GM18520 (cell line): ENCODE measurements around the gene GRIP1.
"Not testable (repeated sequence)": the region's sequence is repeated elsewhere in the genome, so short reads cannot be mapped to it uniquely, and the experiment has no call there.

Source experiments
- ATAC-seq: cut with Tn5 transposase; IDR thresholded peaks from one replicate; pipeline ENCODE4 v1.9.1; 2021; ENCODE audit not compliant: unreplicated experiment

The GRIP1 gene

DNA sequence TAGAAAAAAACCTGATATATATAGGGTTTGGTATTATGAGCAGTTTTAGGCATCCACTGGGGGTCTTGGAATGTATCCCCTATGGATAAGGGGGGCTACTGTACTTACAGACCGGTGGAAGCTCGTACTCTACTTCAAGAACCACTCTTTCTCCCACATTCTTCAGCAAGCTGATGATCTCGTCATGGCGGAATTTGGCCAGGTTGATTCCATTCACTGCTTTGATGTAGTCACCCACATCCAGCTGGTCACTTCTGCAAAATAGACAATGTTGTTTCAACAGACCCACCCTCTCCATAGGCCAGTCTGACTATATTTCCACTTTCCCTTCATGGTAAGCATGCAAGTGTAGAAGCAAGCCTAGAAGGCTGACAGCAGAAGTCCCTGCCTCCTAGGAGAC lies 139.9 kb downstream of the GRIP1 start:
- ATAC-seq, result no peak

DNA sequence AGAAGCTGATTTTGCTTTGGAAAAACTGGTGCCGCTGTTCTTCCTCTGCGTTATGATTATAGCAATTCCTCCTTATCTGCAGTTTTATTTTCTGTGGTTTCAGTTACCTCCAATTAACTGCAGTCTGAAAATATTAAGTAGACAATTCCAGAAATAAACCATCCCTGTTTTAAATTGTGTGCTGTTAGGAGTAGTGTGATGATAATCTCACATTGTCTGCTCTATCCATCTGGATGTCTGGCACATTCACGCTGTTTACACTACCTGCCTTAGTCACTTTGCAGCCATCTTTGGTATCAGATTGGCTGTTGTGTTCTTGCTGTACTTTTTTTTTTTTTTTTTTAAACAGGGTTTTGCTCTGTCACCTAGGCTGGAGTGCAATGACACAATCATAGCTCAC lies 141.0 kb downstream of the GRIP1 start:
- ATAC-seq, result no peak

DNA sequence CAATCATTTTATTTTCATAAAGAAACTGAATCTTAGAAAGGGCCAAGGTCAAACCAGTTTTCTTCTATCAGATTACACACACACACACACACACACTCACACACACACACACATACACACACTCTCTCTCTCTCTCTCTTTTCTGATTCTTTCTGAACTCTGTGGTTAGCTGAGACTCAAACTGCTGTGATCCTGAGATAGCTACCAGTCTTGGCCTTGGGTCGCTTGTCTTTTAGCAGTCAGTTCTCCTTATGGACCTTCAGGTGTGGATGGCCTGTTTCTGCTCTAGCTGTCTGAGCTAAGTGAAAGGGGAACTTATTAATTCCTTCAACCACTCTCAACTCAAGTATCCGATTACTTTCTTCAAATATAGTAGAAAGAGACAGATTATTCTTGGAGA lies 145.1 kb downstream of the GRIP1 start:
- no peak for ATAC-seq

DNA sequence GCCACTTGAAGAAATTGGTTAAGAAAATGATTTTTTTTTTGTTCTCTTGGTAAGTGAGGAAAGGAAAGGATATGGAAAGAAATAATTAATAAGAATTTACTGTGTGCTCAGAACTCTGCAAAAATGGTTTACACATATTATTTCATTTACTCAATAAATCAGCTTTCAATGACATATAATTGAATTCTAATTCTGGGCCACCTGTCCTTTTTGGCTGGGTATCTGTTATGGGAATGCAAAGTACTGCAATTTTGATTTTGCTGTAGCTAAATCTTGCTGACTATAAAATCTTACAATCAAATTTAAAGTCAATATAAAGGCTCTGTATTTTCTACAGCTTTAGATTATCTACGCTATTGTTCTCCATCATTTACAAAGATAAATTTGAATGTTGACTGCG lies 147.1 kb downstream of the GRIP1 start:
- no peak for ATAC-seq

DNA sequence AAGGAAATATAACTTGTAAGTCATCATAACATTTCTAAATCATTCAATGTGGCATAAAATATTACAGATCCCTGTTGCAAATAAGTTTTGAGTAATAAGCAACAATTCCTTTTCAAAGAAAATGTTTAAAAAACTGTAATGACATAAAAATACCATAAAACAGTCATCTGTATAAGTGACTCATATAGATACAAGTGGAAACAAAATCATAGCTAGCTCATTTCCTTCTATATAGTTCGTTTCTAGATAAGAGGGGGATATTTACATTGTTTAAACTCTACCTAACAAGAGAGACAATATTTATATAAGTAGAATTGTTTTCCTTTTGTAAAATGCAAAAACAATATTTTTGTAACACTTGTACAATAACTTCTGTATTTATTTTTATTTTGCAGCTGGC lies 148.9 kb downstream of the GRIP1 start:
- ATAC-seq, result no peak

DNA sequence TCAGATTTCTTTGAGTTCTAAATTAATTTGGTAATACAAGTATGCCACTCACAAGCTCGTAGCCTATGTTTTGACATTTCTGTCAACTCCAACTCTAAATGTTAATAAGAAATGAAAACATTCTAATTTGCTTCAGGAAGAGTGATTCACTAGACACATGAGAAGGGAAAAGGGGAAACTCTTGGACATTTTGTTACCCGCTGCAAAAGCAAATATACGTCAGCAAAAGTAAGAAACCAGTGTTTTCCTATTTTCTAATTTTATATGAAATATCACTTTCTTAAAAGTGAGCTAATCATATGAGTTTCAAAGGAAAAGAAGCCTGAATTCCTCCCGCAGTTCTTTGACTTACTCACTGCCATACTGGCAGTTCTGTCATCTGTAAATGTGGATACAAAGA lies 162.3 kb downstream of the GRIP1 start:
- no peak for ATAC-seq

DNA sequence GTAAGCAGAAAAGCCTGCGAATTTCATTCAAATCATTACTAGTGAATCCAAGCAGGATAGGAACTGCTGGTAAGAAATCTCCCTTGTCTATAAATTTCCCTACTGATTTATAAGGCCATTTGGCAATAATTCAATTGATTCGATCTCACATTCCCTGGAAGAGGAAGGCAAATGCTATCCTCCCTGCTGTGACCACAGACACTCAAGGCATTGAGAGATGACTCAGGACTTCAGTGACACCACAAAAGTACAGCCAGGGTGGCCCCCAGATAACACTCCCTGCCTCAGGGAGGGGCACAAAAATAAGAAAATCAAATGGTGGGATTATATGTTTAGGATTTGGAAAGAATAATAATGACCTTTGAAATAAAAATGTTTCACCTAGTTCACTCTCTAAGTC lies 162.7 kb downstream of the GRIP1 start:
- ATAC-seq, result no peak

DNA sequence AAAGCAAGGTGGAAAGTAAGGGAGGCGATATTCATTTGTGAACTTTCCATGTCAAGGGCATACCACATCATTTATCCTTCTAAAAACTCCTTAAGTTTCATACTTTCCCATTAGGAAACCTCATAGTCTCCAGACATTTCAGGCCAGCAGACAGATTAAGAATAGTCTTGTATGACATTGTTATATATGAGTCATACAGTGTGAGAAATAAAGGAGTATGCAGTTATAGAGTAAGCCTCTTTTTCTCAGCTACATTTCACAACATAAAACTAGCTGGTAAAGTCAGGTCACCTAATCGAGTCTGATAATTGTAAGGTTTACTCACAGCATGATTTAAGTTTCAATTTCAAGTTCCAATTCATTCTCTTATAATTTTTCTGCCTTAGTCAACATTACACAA lies 164.3 kb downstream of the GRIP1 start:
- ATAC-seq, result no peak

DNA sequence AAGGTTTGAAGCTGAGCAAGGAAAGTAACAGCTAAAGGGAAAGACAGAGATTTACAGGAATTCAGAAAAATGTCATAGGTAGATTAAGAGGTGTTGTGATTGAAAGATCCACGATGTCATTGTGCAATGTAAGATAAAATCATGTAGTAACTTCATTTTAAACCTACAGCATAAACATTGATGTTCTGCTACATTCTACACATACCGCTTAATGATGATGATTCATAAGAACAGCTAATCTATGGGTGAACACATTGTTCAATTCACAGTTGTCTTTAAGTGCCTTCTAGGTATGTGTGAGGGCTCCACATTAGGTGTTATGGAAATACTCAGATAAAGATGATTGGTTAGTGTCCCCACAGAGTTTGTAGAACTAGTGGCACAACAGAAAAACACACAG lies 170.9 kb downstream of the GRIP1 start:
- ATAC-seq, result no peak

DNA sequence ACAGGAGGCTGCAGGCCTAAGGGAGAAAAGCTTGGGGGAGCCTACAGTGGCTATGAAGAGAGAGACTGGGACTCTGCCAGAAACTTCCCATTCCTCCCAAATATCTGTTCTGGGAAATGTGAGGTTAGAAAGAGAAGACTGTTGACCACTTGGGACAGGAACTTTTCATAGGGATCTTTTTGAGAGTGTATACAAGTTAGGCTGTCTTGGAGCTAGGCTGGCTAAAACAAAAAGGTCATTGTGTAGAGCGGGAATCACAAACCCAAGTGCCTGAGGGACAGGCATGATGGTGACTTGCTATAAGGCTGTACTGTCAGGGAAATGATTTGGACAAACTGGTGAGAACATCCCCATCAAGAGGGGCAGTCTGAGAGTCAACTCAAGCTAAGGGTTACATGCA lies 175.1 kb downstream of the GRIP1 start:
- ATAC-seq, result no peak

DNA sequence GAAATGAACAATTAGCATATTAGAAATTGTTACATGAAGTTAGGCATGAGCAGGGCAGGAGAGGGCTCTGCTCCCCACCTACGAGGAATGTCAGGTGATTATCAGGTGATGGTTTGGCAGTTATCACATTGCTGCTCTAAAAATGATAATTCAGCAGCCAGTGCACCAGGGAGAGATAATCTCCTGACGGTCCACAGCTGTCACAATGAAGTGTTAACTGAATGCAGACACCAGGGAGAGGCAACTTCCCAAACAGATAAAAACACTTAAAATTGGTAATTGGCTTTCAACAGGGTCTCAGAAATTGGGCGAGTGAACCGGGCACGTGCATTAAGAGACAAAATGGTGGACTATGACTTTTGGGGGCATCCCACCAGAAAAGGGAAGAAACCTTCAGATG lies 176.0 kb downstream of the GRIP1 start:
- ATAC-seq, result no peak

DNA sequence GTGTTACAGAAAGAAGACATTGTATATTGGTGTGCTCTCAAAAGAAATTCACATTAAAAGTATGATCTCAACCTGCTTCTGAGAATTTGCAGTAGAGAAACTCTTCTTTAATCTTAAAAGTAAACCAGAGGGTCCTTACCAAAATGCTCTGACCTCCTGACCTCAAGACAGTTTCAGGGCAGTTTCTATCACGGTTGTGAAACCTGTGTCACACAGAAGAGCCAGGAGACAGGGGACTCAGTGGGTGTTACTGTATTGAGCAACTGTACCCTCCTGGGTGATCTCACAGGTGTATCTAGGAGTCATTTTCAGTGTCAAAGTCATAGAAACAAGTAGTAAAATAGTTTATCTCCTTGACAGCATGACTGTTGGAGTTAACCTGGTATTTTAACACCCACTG lies 178.0 kb downstream of the GRIP1 start:
- no peak for ATAC-seq

DNA sequence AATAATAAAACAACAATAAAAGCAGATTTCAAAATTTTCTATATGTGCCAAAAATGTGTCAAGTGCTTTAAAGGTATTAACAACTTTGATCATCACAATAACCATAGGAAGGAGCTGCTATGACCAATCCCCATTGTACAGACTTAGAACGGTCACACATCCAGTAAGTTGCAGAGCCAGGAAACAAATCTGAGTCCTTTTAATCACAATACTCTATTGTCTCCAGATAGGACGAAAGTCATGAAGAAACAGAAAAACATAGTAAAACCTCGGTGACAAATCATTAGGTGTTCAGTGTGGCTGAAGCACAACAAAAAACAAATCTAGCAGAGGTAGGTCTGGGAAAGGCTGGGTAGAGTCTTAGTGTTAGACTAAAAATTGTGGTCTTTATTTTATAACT lies 178.8 kb downstream of the GRIP1 start:
- ATAC-seq, result no peak

DNA sequence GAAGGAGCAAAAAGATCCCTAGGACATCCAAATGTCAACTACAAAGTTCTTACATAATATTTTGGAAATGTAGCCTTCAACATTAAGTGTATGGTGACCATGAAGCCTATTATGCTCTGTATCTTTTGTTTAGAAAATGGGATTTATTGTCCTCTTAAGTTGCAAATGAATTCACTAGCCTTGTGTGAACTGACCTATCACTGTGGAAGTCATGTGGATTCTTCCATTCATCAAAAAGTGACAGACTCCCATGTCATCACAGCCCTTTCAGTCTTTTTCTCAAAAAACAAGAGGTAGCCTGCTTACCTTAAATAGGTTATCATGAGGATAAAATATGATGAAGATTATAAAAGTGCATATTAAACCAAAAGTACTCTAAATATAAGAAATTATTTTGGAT lies 179.9 kb downstream of the GRIP1 start:
- ATAC-seq, result no peak

DNA sequence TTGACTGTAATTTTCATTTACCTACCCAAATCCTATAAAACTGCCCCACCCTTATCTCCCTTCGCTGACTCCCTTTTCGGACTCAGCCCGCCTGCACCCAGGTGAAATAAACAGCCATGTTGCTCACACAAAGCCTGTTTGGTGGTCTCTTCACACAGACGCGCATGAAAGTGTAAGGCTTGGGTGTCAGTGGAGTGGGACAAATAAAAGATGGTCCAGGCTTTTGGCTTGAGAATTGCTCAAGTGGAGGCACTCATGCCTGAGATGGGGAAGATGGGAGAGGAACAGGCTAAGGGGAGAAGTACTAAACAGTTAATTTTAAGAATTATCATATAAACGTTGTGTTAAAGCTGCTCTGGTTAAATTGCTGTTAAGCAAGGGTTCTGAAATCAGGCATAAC lies 180.8 kb downstream of the GRIP1 start:
- ATAC-seq, result not testable (repeated sequence)

DNA sequence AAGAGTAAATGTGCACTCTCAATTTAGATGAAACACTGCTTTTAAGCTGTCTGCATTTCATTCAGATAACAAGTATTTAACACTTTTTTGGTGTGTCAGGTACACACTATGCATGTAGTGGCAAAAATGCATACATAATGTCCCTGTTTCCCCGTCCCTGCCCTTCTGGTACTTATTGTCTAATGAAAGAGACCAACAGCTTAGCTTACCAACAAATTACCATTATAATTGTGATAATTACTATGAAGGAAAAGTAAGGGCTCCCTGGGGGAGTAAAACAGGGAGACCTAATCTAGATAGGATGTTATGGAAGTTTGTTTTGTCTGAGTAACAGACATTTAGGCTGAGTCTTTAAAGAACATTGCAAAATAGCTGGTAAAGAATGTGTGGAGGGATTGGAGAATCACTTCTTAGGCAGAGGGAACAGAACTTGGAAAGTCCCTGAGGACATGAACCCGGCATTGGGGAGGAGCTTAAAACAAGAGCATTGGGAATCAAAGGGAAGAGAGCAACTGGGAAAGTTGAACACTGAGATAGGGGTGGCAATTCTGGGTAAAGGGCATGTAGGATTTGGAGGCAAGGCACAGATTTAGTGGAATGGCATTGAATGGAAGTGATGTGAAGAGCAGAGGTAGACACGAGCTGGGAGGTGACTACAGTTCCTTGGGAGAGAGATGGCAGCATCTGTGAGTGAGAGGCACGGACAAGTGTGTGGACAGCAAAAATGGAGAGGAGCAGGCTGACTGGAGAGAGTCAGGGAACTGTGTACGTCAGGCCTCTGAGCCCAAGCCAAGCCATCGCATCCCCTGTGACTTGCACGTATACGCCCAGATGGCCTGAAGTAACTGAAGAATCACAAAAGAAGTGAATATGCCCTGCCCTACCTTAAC lies 181.6 kb downstream of the GRIP1 start:
- ATAC-seq, result no peak

DNA sequence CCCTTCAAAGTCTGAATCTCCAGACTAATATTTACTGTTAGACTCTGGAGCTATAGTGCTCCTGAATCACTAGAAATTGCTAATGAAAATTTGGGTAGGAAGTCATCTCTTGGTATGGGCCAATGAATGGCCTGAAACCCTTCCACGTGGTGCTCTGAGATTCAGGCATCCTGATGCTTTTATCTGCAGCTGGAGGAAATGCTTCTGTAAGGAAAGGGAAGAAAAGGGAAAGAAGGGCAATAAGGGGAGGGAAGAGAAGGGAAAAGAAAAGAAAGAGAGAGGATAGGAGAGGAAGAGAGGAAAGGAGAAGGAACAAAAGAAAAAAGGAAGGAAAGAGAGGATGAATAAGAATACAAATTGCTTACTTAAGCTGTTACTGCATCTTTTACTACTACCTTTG lies 182.3 kb downstream of the GRIP1 start:
- no peak for ATAC-seq

DNA sequence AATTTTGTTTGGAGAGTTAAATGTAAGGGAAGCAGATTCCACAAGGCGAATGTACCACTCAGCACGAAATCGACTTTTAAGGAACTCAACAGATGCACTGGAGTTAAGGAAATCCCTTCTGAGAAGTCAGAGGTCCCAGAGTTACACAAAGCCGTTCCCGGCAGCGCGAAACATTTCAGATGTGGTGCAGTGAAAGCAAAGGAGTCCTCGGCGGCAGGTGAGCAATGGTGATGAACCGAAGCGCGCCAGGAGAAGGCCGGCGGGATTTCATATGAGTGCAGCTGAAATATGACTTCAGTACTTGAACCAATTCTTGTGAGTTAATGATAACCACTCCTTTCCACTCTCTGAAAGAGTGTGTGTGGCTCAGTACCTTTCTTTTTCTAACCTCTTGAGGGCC lies 183.2 kb downstream of the GRIP1 start:
- ATAC-seq, result no peak

DNA sequence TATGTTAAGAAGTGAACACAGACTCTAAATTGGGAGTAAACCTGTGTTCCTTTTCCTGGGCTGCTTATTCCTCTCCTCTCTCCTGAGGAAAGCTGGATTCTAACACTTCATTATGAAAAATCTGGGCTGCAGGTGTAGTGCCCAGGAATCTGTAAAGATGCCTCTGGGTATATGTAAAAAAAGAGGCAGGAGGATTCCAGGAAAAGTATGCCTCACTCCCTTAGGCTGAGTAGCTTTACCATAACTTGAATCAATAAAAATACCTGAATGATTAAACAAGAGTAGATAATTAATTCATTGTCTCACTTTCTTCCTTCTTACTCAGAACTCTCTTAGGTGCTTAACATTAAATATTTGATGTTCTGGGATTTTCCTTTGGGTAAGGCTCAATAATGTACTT lies 185.1 kb downstream of the GRIP1 start:
- ATAC-seq, result no peak

DNA sequence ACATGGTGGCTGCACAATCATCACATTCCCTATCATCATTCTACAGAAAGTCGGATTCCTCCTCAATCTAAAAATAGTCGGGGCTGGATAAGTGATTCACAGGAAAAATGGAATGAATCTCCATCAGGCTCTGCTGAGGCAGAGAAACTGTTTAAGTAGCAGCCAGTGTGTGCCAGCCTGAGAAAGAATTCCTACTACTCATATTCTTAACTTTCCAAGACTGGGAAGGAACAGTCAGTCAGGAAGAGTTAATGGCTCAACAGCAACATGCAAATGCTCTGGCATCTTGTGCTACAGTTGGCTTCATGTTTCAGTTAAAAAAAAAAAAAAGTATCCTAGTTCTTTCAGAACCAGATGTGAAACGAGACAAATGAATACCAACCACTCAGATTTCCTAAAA lies 187.0 kb downstream of the GRIP1 start:
- no peak for ATAC-seq

DNA sequence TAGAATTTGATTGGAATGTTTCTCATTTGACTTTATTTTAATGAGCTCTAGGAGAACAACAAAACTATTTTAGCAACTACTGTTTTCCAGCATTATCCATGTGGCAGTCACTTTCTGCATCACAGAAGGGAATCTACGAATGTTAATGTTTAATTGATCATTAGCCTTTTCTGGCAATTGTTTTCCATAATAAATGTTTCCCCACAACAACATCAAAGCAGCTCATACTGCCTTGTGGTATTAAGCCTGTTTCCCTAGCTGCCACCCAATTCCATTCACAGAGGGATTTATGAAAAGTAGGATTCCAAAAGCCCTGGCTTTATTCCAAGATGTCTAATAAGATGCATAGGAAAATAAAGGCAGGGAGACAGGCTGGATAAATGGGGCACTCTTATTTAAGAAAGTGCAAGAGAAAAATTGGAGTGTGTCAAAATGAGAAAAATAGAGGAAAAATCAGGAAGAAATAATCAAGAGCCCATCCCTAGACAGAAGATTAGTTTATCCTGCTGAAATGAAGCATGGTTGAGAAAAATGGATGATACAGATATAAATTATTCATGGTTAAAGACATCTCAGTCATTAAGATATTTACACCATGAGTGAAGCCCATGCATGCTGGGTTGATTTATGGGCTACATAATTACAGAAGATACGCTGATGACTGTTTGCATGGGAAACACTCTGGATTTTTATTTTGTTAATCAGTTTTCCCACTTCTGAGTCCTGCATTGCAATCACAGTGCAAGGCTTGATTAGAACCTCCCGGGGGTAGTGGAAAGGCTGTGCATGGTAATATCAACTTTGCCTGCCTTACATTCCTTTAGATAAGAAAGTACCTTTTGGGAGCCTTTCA lies 196.3 kb downstream of the GRIP1 start:
- no peak for ATAC-seq

DNA sequence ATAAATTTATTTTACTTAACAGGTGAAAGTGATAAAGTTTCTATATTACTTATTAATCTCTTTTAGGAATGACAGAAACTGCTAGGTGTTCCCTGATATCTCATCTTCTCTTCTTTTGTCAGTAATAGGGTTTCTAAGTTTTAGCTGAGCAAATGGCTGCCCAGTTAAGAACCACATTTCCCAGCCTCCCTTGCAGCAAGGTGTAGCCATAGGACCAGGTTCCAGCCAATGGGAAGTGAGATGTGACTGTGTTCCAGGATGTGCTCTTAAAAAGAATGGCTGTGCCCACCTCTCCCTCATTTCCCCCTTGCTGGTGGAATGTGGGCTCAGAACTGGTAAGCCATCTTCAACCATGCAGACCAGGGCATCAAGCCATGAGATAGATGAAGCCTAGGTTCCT lies 210.9 kb downstream of the GRIP1 start:
- ATAC-seq, result no peak
